ENCODE data around the gene C22orf42. TPM values are rescaled to one million over a fixed set of nuclear protein-coding genes. Genes with fewer than 3 reads are reported as not detected.
"Not testable (repeated sequence)": the region's sequence is repeated elsewhere in the genome, so short reads cannot be mapped to it uniquely, and the experiment has no call there.

C22orf42 gene
- total RNA-seq, 2 donors from 2014 or later, result not detected

DNA sequence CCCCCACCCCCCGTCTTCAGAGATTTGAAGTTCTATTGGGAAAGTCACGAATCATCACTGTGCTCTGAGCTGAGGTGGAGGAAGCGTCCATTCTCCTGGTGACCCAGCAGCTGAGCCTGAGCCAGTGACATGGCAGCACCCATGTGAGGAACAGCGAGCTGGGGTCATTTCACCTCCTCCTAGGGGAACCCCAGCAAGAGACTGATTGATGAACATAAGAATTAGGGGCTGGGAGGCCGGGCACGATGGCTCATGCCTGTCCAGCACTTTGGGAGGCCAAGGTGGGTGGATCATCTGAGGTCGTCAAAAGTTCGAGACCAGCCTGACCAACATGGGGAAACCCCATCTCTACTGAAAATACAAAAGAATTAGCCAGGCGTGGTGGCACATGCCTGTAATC, 34.2 kb upstream of the C22orf42 start:
- intact Hi-C loops (cut with DNase I), result not testable (repeated sequence)
- peak; percentile 60 for DNase-seq (ENCODE audit: low spot score)

DNA sequence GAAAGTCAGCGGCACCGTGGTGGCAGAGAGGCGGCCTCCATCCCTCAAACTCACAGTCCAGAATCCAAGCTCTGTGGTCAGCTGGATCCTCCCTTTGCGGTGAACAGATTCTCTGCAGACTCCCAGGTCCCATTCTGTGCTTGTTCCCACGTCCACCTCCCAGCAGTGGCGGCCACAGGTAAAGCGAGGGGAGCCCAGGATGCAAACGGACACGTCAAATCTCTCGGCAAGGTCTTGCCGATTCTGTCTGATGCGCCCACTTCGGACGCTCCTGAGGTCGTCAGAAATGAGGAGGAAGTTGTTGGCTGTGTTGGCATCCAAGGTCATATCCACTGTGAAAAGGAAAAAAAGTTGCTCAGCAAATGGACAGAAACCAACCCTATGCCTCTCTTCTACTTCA, 31.9 kb upstream of the C22orf42 start:
- intact Hi-C loops (cut with DNase I), result not testable (repeated sequence)
- peak; percentile 40 for DNase-seq (ENCODE audit: low spot score)

GRCh38 chr22:32185821-32186220, 26.7 kb upstream of the C22orf42 start:
- intact Hi-C loops (cut with DNase I), result no loop called here
- DNase-seq (ENCODE audit: low spot score), result peak; percentile 51

DNA sequence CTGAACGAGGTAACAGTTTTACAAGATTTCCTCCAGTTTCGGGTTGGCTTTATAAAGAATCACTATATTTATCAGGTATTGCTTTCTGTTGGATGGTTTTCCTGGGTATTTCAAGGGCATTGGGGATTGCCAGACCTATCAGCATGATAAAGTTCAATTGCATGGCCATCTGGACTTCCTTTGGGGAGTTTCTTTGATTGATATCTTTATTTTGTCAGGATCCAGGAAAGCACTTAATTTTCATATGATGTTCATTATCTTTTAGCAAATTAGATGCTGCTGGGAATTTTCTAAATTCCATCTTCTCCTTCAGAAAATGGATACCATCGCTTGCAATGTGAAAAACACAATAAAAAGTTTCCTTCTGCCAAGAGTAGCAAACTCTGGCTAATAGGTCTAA, 24.5 kb upstream of the C22orf42 start:
- intact Hi-C loops (cut with DNase I), result no loop called here
- no peak for DNase-seq (ENCODE audit: low spot score)

DNA sequence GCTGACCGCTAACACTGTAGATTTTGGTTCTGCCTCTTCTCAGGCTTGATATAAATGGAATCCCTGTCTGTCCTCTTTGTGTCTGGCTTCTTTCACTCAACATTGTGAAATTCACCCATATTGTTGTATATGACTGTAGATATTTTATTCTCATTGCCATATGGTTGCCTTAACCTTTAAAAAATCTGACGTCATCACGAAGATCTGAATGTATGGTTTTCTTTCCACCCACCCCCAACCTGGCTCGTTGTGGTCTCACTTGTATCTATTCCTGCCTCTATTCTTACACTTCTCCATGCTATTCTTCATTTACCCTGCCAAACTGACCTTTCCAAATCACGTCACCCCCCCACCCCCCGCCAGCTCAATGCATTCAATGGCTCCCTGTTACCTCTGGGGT, 21.9 kb upstream of the C22orf42 start:
- intact Hi-C loops (cut with DNase I), result no loop called here
- DNase-seq (ENCODE audit: low spot score), result no peak

DNA sequence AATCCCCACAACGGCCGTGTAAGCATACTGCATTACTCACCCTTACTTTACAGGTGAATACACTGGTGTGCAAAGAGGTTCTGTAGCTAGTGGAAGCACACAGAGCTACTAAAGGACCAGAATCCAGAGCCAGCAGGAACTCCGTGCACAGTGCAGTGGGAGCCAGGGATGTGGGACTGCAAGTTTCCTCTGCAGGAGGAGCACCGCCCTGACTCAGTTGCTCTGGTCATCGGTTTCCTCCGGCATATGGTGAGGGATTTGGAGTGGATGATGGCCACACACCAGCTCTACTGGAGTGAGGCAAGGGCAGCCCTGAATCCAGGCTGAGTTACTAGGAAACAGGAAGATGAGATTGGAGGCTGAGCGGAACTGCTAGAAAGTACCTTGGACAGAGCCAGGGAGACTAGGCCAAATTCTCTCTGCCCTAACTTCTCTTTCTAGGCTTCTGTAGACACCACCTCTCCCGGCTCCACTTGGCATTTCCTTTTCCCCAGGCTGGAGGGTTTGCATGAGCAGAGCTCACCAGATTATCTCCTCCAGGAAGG, 18.2 kb upstream of the C22orf42 start:
- no peak for DNase-seq (ENCODE audit: low spot score)
- intact Hi-C loops (cut with DNase I), result no loop called here

DNA sequence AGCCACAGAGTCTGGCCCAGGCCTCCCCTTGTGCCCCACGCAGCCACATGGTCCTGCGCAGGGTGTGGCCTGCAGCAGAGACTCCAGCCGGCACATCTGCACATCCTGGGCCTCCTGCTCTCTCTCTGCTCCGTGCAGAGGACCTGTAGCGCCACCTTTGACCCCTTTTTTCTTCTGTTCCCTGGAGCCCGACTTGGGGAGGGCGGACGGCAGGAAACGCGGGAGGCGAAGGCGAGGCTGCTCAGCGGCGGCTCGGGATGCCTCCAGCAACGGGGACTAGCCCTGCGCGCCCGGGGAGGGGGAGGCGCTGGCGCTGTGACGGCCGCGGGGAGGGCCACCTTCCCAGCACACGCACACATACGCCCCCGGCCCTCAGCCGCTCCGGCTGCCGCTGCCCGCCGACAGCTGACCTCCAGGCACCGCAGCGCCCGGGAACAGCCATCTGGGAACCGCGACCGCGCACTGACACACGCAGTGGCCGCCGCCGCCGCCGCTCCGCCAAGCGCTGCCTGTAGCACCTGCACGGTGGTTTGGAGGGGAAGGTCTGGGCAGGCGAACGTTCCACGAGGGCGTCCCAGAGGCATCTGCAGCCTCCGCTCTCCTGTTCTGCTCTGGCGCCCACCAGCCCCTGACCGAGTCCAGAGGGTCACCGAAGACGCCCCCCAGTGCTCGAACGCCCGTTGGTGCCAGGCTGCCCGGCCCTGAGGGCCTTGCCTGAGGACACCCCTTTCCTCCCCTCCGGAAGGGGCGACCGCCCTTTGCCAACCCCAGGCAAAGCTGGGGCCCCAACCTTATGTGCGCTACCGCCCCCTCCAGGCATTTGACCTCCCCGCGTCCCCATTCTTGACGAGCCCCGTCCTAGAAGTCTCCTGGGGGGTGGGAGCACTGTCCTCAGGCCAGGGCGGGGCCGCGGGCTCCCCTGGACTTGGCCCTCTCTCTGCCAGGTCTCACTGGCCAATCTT, 16.9 kb upstream of the C22orf42 start:
- no peak for DNase-seq (ENCODE audit: low spot score)
- intact Hi-C loops (cut with DNase I), result no loop called here

DNA sequence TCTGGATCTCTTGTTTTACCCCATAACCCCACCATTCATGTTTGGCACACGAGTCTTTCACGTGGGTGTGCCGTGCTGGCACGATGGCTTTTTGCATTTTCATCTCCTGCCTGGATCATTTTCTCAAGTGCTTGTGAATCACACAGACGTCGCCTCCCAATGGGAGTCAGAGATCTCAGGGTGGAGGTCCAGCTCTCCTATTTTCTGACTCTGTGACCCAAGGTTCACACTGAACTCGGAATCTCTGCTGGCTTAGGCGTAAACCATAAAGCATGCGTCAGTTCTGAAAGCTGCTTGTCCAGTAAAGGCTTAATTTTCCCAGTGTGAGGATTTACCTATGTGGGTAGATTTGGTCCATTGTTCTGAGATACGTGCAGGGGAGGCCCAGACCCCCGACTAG, 16.0 kb upstream of the C22orf42 start:
- intact Hi-C loops (cut with DNase I), result no loop called here

GRCh38 chr22:32165681-32166080, 6.6 kb upstream of the C22orf42 start:
- no peak for DNase-seq (ENCODE audit: low spot score)
- intact Hi-C loops (cut with DNase I), result no loop called here

More for the DNA sequence above, 16.0 kb upstream of the C22orf42 start:
- DNase-seq (ENCODE audit: low spot score), result no peak

GRCh38 chr22:32164075-32164860, 5.2 kb upstream of the C22orf42 start:
- DNase-seq (ENCODE audit: low spot score), result no peak
- intact Hi-C loops (cut with DNase I), result no loop called here

DNA sequence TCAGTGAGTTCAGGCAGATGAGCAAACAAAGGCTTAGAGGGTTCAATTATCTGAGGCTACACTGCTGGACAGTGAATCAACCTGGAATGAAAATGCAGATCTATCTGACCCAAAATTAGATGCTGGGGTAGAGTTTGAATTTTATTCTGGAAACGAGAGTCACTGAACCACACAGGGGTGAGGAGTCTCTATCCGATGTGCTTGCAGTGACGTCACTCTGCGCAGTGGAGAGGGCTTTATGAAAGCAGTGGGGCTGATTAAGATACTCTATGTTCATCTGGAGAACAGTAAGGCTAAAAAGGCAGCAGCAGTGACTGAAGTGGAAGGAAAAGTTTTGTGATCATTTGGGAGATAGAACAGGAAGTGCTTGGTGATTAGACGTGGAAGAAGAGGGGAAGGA, 1.3 kb upstream of the C22orf42 start:
- DNase-seq (ENCODE audit: low spot score); intact Hi-C loops (cut with DNase I): not testable (repeated sequence)

DNA sequence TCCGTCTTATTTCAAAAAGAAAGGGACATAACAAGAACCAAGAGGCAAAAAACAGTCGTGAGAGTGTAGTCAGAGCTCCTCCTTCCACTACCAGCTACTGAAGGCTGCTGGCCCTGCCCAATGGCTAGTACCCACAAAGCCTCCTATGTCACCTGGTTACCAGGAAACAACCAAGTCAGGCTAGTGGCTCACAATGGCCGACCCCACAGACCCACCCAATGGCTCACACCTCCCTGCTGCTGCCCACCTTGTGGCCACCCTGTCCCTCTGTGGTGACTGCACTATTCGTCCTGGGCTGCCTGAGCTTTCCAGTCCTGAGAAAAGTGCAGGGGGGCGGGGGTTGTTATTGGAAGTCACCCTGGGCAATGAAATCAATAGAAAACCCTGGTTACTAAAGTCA, 1.5 kb downstream of the C22orf42 start:
- DNase-seq (ENCODE audit: low spot score); intact Hi-C loops (cut with DNase I): not testable (repeated sequence)

DNA sequence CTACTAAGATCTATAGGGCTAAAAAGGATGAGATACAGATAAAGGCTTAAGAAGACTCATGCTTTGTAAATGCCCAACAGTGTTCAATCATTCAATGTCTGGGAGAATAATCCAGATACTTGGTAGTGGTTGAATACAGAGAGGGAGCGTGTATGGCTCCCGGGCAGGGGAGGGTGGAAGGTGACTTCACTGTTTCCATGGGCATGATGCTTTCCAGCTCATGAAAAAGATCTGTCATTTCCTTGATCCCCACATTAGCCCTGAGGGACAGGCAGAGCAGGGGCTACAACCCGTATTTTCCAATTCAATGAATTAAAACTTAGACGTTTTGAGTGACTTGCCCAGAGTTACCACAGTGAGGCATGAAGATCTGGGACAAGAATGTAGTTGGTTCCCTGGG, 4.4 kb downstream of the C22orf42 start:
- DNase-seq (ENCODE audit: low spot score); intact Hi-C loops (cut with DNase I): not testable (repeated sequence)

- DNase-seq (ENCODE audit: low spot score); intact Hi-C loops (cut with DNase I): not testable (repeated sequence)
Observed at GRCh38 chr22:32151641-32152040, 7.5 kb downstream of the C22orf42 start.

- DNase-seq (ENCODE audit: low spot score); intact Hi-C loops (cut with DNase I): not testable (repeated sequence)
Observed at GRCh38 chr22:32150647-32151046, 8.5 kb downstream of the C22orf42 start.

DNA sequence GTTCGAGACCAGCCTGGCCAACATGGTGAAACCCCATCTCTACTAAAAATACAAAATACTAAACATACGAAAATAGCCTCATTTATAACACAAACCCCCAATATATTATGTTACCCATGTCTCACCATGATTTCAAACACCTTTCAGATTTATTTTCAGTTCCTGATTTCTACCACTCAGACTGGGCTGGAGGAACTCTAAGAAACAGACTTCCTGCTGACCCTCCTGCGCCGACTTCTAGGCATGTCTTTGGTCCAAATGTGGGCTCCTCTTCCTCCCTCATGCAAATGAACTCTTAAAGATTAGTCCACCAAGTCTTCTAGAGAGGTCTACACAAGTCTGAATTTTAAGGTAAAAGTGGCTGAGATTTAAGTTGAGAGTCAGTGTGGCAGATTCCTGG, 10.7 kb downstream of the C22orf42 start:
- intact Hi-C loops (cut with DNase I), result not testable (repeated sequence)

GRCh38 chr22:32147128-32147527, 12.0 kb downstream of the C22orf42 start:
- intact Hi-C loops (cut with DNase I); DNase-seq (ENCODE audit: low spot score): not testable (repeated sequence)

More for the DNA sequence above, 10.7 kb downstream of the C22orf42 start:
- DNase-seq (ENCODE audit: low spot score), result not testable (repeated sequence)

GRCh38 chr22:32144496-32145274, 14.4 kb downstream of the C22orf42 start:
- intact Hi-C loops (cut with DNase I), result no loop called here
- DNase-seq (ENCODE audit: low spot score), result no peak

DNA sequence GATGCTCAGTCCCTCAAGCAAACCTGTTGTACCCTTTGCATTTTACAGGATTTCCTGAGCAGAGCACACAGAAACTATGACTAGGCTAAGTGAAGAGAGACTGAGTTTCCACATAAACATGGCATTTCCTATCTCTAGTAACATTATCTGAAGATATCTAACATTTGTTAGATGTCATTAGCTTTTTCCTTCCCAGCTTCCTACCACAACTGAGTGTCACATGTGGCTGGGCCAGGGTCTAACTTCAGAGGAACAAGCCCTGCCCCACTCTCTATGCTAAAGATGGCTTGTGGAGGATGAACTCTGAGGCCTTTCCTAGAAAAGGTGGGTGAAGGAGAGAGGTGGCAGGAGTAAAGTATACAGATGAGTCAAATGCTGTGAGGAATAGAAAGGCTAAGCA, 16.5 kb downstream of the C22orf42 start:
- intact Hi-C loops (cut with DNase I), result no loop called here
- no peak for DNase-seq (ENCODE audit: low spot score)
